HG03095 (cell line): ENCODE measurements around the gene GOLGA6B.
"Not testable (repeated sequence)": the region's sequence is repeated elsewhere in the genome, so short reads cannot be mapped to it uniquely, and the experiment has no call there.

Experiments
- ATAC-seq: cut with Tn5 transposase; IDR thresholded peaks from one replicate; pipeline ENCODE4 v1.9.1; 2021; ENCODE audit warnings: moderate library complexity; ENCODE audit not compliant: unreplicated experiment

The GOLGA6B gene, protein sequence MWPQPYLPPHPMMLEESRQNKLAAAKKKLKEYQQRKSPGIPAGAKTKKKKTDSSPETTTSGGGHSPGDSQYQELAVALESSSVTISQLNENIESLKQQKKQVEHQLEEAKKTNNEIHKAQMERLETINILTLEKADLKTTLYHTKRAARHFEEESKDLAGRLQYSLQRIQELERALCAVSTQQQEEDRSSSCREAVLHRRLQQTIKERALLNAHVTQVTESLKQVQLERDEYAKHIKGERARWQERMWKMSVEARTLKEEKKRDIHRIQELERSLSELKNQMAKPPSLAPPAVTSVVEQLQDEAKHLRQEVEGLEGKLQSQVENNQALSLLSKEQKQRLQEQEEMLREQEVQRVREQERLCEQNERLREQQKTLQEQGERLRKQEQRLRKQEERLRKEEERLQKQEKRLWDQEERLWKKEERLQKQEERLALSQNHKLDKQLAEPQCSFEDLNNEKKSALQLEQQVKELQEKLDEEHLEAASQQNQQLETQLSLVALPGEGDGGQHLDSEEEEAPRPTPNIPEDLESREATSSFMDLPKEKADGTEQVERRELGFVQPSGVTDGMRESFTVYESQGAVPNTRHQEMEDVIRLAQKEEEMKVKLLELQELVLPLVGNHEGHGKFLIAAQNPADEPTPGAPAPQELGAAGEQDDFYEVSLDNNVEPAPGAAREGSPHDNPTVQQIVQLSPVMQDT

DNA sequence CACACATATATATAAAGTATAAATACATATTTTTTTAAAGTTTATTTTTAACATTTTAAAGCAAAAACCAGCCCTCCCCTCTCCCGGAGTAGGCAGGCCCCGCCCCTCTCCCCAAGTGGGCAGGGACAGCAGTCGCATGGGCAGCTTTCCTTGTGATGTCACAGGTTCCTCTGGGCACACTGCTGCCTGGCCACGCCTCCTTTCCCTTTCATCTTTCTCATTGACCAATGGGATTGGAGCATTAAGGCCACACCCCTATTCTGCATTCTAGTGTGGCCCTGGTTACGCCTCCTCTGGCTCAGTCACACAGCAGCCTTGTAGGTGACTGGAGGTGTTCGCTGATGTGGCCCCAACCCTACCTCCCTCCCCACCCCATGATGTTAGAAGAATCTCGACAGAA, at the start of gene GOLGA6B:
Gene GOLGA6B (plus strand): TSS at position 301 of the 400 bp plus-strand sequence. CDS start 41 bp downstream, at position 342.
- not testable (repeated sequence) for ATAC-seq

DNA sequence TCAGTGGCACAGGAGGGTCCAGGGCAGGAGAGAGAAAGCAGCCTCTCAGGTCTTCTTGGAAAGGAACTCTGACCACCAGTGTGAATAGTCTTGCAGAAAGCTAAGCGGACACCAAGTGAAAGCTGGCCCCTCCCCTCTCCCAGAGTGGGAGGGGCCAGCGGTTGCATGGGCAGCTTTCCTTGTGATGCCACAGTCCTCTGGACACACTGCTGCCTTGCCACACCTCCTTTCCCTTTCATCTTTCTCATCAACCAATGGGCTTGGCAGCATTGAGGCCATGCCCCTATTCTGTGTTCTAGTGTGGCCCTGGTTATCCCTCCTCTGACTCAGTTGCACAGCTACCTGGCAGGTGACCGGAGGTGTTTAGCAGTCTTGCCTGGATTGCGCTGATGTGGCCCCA, 49.7 kb upstream of the GOLGA6B start:
- ATAC-seq: no peak

DNA sequence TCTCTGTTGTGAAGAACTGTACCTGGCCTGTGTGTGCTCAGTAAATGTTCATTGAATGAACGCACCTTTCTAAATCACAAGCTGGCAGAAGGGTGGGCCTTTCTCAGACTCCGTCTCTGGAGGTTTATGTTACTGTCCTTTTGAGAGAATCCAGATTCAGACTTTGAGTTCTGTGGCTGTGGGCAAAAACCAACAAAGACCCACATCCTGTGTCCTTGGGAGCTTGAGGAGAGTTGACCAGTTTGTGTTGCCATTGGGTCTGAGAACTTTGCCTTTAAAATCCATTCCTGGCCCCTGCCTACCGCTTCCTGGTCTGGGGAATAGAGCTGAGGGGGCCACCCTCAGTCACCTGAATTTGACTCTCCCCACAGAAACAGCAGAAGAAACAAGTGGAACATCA, 46.4 kb upstream of the GOLGA6B start:
- not testable (repeated sequence) for ATAC-seq

DNA sequence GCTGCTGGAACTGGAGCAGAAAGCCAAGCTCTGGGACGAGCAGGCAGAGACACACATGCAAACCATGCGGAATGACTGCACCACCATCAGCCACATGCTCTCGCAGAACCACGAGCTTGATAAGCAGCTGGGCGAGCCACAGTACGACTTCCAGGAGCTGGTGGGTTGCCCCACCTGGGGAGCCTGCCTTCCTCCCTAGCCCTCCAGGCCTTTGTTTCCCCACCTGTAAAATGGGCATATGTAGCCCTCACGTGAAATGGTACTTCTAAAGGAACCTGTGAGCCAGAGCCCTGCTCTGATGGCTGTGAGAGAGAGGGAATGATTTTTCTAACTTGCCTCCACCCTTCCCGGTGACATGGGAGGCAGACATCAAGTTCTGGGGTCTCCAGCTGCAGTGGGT, 44.6 kb upstream of the GOLGA6B start:
- ATAC-seq: no peak

DNA sequence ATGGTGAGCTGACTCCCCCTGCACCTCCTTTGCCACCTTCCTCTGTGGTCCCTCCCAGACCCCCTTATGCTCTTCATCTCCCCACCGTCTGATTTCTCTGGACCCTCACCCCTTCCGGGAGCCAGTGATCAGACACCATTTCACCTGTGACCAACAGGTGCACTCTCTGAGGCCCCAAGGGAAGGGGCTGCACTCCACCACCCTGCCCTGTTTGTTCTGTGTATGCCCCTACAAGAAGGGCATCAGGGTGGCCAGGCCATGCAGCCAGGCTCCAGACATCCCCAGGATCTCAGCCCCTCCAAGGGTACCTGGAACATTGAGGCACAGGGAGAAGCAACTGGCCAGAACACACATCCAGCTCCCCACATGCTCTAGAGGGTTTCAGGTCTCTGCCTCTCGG, 42.2 kb upstream of the GOLGA6B start:
- ATAC-seq: not testable (repeated sequence)

DNA sequence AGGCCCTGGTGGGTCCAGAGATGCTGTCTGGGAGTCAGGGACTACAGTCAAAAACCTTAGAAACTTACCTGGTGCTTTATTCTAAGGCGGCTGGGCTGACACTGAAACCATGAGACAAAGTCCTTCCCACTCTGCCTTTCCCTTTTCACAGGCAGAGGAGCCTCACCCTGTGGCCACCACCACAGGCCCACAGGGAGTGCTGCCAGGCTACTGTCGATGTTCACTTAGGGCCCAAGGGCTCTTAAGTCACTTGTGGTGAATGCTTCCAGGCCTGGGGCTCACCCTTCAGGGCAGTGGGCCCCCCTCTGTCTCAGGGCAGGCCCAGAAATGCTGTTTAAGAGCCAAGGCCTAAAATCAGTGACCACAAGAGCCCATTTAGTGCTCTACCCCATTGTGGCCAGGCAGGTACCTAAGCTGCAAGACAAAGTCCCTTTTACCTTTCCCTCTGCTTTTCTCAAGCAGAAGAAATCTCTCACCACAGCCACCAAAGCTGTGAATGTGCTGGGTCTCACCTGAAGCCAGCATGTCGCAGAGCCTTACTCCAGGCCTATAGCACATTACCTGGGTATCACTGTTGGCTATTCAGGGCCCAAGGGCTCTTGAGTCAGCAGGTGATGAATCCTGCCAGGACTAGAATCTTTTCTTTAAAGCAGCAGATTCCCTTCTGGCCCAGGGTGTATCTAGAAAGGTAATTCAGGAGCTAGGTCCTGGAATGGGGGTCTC, 39.5 kb upstream of the GOLGA6B start:
- ATAC-seq: no peak

DNA sequence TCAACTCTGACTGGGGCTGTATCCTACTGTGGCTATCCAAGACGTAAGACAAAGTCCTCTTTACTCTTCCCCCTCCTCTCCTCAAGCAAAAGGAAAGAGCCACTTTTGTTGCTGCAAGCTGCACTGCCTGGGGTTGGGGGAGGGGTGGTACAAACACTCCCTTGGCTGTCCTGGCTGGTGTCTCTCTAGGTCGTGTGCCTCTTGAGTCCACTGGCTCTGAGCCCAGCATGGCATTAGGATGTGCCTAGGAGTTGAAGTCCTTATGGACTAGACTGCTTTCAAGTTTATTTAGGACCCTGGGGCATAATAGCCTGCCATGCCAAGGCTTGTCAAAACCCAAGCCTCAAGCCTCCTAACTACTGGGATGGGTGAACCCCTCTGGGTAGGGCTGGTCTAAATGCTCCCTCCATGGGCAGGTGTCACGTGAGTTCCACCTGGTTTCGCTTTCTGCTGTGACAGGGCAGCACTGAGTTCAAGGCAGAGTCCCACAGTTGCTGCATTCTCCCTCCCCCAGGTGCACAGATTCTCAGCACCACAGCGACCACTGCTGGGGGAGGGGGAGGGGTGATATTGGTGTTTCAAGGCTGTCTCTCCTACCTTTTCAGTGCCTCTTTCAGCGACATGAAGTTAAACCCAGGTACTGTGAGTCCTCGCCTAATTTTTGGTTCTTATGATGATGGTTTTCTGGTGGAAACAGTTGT, 38.8 kb upstream of the GOLGA6B start:
- not testable (repeated sequence) for ATAC-seq

DNA sequence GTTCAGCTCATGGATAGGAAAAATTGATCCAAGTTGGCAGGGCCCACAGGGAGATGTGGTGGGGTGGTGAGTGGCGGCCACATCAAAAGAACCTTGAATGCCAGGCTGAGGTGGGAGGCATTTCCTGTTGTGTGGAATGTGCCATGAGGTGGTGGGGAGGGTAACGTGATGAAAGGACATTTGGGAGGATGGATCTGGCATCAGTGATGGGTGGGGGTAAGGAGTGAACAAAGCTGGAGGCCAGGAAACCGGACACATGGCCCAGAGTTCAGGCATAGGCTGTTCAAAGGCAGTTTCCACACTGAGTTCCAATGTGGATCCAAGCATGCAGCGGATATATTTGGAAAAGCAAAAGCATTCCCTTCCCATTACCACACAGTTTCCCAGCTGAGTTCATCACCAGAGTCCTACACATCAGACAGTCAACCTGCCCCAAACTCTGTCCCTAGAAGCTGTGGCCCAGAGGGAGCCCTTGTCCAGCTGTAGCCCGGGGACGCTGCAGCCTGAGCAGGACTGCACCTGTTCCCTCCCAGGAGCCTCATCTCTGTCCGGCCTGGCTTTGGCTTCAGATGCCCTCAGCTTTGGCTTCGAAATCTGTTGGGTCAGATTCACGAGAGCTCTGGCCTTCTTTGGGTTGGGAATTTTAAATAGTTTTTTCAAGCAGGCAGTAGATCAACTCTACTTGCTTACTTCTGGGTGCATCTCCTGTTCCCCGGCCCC, 37.8 kb upstream of the GOLGA6B start:
- no peak for ATAC-seq

DNA sequence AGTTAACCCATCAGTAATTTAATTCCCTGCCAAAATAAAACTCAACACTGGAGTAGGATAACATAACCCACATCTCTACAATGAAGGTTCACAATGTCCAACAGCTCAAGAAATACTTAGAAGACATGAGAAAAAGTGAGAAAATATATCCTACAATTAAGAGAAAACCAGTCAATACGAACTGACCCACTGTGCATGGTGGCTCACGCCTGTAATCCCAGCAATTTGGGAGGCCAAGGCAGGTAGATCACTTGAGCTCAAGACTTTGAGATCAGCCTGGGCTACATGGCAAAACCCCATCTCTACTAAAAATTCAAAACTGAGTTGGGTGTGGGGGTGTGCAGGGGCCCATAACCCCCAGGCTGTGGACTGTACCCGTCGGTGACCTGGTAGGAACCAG, 30.6 kb upstream of the GOLGA6B start:
- ATAC-seq: not testable (repeated sequence)

DNA sequence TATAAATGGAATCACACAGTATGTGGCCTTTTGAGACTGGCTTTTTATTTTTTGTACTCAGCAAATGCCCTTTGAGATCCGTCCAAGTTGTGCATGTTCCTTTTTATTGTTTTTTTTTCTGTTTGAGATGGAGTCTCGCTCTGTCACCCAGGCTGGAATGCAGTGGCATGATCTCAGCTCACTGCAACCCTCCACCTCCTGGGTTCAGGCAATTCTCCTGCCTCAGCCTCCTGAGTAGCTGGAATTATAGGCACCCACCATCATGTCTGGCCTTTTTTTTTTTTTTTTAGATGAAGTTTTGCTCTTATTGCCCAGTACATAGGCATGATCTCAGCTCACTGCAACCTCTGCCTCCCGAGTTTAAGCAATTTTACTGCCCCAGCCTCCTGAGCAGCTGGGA, 28.3 kb upstream of the GOLGA6B start:
- not testable (repeated sequence) for ATAC-seq

DNA sequence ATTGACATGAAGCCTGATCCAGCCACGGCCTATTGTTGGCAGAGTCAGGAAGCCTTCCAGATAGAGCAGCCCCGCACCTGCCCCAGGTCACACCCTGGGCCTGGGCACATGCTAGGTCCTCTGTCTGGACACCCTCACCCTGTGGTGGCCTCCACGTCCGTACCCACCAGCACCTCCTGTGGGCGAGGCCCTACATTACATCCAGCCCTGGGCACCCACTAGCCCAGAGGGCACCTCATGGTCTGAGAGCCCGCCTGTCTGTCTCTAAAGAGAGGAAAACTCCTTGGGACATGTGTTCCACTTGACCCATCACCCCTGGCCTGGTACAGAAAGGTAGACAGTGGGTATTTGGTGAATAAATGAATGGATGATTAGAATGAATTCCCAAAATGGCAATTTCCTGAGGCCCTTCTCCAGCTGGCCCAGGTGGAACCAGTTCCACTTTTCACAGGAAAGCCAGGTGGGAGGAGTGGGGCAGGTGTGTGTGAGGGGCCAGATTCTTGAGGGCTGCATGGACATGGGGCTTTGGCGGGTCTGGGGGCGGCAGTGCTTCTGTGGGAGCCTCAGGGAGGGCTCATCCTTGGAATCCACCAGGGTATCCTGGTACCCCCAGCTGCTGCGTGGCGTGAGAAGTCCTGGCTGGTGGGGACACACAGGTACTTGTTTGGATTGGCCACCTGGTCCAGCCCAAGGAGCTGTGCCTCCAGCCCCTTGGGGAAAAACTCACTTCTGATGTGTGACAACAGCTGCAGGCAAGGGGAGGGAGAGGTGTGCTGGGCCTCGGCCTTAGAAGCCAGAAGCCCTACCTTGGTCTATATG, 26.0 kb upstream of the GOLGA6B start:
- ATAC-seq: not testable (repeated sequence)

DNA sequence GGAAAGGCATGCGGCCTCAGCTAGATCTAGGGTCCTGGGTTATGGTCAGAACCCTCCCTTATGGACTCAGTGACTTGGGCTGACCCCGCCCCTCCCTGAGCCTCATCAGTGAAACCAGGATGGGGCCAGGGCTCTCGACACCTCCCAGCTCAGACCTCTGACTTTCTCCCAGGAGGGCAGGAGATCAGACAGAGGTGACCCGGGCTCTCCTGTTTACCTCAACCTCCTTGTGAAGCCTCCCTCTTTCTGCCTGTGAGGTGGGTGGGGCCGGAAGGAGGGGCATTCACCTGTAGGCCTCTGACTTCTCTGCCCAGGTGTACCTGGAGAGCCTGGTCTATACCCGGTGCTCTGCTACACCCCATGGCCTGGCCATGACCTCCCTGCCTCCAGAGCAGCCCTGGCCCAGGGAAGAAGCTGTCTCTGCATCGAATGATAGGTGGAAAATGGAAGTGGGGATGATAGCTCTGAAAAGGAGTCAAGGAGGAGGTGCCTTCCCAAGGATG, 25.4 kb upstream of the GOLGA6B start:
- ATAC-seq: not testable (repeated sequence)

DNA sequence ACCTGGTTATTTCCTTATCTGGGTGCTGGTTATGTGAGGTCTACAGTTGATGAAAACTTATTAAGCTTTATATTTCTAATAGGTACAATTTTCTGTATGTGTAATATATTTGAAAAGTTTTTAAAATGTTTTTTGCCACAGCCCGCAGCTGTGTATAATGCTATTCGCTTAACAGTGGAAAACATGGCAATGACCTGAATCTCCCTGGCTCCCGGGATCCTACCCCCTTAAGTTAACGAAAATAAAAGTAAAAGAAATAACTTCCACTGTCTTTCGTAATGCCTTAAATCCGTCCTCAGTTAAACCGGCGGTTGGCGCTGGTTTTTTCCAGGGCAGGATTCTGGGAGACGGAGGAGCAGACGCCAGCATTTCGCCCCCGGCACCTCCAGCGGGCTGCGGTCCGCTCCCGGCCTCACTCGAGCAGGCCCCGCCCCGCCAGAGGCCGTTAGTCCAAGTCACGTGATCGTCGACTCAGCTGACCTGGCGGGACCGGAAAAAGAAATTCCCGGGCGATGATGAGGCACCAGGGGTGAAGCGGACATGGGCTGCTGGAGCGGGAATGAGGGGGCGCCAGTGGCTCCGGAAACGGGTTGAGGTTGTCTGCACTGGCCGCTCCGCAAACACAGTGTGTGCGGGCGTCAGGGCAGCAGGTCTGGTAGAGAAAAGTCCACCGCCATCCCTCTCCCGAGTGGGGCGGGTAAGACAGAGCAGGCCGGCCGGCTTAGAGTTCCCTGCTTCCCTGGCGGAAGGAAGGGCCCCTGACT, 17.8 kb upstream of the GOLGA6B start:
- not testable (repeated sequence) for ATAC-seq

DNA sequence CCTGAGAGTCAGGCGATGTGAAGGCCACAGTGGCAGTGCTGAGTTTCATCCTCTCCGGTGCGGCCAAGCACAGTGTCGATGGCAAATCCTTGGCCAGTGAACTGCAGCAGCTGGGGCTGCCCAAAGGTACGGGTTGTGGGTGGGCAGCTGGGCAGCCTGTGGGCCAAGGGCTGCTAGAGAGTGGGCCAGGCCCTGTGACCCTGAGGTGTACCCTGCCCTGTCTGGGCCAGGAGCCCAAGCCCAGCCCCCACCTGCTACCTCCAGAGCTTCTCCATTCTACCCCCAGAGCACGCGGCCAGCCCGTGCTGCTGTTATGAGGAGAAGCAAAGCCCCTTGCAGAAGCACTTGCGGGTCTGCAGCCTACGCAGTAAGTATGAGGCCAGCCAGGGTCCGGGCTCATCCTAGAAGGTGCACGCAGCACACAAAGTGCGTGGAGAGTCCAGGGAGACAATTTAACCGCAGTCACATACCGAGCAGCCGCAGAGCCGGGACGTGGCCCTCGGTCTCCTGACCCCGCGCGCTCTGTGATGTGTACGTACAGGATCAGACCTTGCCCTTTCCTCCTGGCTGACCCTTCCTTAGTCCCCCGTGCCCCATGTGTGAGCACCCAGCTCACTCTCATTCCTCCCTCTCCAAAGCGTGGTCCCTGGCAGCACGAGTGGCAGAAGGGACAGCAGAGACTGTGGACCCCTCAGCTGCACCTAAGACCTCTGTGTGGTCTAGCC, 14.6 kb upstream of the GOLGA6B start:
- ATAC-seq: not testable (repeated sequence)

DNA sequence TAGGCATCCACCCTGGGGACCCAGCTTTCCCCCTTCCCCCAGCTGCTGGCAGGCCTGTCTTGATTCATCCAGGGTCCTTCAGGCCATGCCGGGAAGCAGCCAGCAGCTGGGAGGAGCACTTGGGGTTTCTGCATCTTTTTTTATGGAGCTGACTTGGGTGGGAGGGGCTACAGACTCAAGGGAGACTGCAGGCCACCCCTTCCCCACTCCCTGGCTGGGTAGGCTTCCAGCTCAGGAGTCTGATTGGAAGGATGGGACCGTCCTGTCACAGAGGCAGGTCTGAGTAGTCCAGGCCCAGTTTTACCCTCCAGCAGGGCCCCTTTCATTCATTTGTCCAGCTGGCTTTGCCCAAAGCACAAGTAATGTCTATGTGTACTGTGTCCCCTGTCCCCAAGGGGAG, 12.2 kb upstream of the GOLGA6B start:
- not testable (repeated sequence) for ATAC-seq

DNA sequence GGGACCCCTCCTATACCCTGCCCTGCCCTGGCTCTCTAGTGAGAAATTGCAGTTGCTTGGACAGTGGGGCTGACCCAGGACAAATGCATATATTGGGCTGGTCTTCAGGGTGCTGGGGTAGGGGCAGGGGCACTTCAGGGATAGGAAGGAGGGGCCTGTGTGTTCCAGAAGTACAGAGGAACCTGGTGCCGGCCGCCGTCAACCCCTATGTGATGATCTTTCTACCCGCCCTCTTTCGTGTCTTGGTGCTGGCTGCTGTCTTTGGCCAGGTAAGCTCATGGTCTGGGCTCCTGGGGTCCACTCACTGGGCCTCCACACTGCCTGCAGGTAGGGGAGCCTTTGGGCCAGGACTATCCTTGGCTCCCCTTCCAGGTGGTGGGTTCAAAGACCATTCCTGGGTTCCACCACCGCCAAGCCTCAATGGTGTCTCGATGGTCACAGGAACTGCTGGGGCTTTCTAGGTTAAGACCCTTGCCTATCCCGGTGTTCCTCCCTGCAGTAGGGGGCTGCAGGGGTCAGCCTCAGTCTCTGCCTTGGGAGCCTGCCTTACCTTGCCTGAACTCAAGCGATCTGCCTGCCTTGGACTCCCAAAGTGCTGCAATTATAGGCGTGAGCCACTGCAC, 5.8 kb upstream of the GOLGA6B start:
- not testable (repeated sequence) for ATAC-seq

DNA sequence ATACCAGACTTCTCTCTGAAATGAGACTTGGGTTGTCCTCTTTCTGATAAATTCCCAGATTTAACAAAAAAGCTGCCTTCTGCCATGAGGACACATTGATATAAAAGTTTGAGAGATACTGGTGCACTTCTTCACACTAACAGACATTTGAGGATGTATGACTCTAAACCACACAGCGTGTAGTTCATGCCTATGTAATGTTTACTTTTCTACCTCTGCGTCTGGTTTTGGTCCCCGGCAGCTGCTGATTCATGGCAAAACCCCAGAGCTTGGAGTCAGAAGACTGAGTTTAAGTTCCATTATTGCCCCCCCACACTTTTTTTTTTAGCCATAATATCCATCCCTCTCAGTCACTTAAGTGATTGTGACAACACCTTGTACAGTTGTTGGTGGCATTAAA, 1.5 kb downstream of the GOLGA6B start:
- ATAC-seq: not testable (repeated sequence)
